PC-3 (cell line): Measurements from ENCODE around the gene KCNK4. TPM values are rescaled to one million over a fixed set of nuclear protein-coding genes. Genes with fewer than 3 reads are reported as not detected.

Experiments
- ATAC-seq: fragments of 200-7000 bp; cut with Tn5 transposase; 2 replicates; pipeline ENCODE4 v1.9.1; 2020; ENCODE audit warnings: mild to moderate bottlenecking, moderate library complexity
- BruUV-seq: library from RNA; stranded (reverse); fragments of 400-500 nt; replicated peaks from 2 replicates; lab custom pipeline; 2021; lab: Mats Ljungman, UMichigan
- CTCF ChIA-PET: fragments of 300-600 bp; sonication (Branson Sonifier 250); formaldehyde crosslinking; loops from one replicate; lab custom pipeline; 2022; ENCODE audit warnings: antibody characterized with exemption; lab: Charles Lee
- POLR2A ChIA-PET: fragments of 300-600 bp; sonication (Branson Sonifier 250); formaldehyde crosslinking; loops from one replicate; lab custom pipeline; 2022; ENCODE audit warnings: antibody characterized with exemption; ENCODE audit not compliant: unreplicated experiment; lab: Charles Lee
- DNase-seq: peaks from one replicate; pipeline ENCODE4 v3.0.0-alpha.2; 2015
- H2AFZ ChIP-seq: fragments of 300-600 bp; sonication (generic); 2 replicates; pipeline ENCODE4 v1.6.0; 2016; ENCODE audit warnings: antibody characterized with exemption, low read length
- H3F3A ChIP-seq: fragments of 300-600 bp; sonication (generic); one replicate; pipeline ENCODE4 v1.6.0; 2017; ENCODE audit warnings: antibody characterized with exemption, low read length, control low read depth, mild to moderate bottlenecking; ENCODE audit not compliant: unreplicated experiment
- H3K27ac ChIP-seq: fragments of 300-600 bp; sonication (generic); 2 replicates; pipeline ENCODE4 v1.5.1; 2016; ENCODE audit warnings: mild to moderate bottlenecking, low read length
- H3K27me3 ChIP-seq: fragments of 300-600 bp; sonication (generic); 2 replicates; pipeline ENCODE4 v1.6.1; 2016; ENCODE audit warnings: low read length, mixed read lengths
- H3K36me3 ChIP-seq: fragments of 300-600 bp; sonication (generic); 2 replicates; pipeline ENCODE4 v1.6.1; 2016; ENCODE audit warnings: low read depth, mixed run types, low read length, mixed read lengths
- H3K4me1 ChIP-seq: fragments of 300-600 bp; sonication (generic); 2 replicates; pipeline ENCODE4 v1.5.1; 2016; ENCODE audit warnings: low read length; ENCODE audit not compliant: insufficient read depth
- H3K4me2 ChIP-seq: fragments of 300-600 bp; sonication (generic); 2 replicates; pipeline ENCODE4 v1.6.0; 2016; ENCODE audit warnings: low read length
- H3K4me3 ChIP-seq: fragments of 300-600 bp; sonication (generic); 2 replicates; pipeline ENCODE4 v1.5.1; 2016; ENCODE audit warnings: mild to moderate bottlenecking, low read length, mixed read lengths
- H3K79me2 ChIP-seq: fragments of 300-600 bp; sonication (generic); 2 replicates; pipeline ENCODE4 v1.6.1; 2017; ENCODE audit warnings: low read length, mixed read lengths
- H3K9ac ChIP-seq: fragments of 300-600 bp; sonication (generic); 2 replicates; pipeline ENCODE4 v1.6.0; 2016; ENCODE audit warnings: mild to moderate bottlenecking, low read length
- H3K9me2 ChIP-seq: fragments of 300-600 bp; sonication (generic); replicated peaks from 2 replicates; pipeline ENCODE4 v1.6.1; 2016; ENCODE audit warnings: mixed run types, low read length, mixed read lengths
- H3K9me3 ChIP-seq: fragments of 300-600 bp; sonication (generic); 2 replicates; pipeline ENCODE4 v1.6.1; 2016; ENCODE audit warnings: low read length, mixed read lengths
- H4K20me1 ChIP-seq: fragments of 300-600 bp; sonication (generic); 2 replicates; pipeline ENCODE4 v1.6.1; 2016; ENCODE audit warnings: low read length, mixed read lengths
- CTCF ChIP-seq: fragments of 300-600 bp; sonication (generic); conservative IDR thresholded peaks from 2 replicates; pipeline ENCODE4 v1.5.1; 2017; ENCODE audit warnings: antibody characterized with exemption, low read depth, mild to moderate bottlenecking, low read length
- EZH2 ChIP-seq: fragments of 300-600 bp; sonication (generic); IDR thresholded peaks from one replicate; pipeline ENCODE4 v1.6.1; 2017; ENCODE audit warnings: antibody characterized with exemption, mild to moderate bottlenecking, low read length; ENCODE audit not compliant: unreplicated experiment
- EZH2phosphoT487 ChIP-seq: fragments of 300-600 bp; sonication (generic); IDR thresholded peaks from 2 replicates; pipeline ENCODE4 v1.6.1; 2018; ENCODE audit warnings: mild to moderate bottlenecking, antibody characterized with exemption, low read length, borderline replicate concordance
- intact Hi-C: fragments of 100-400 bp; cut with micrococcal nuclease; formaldehyde crosslinking; loops from 2 replicates; pipeline ENCODE4 v1.9.0; 2023
- microRNA-seq: library from miRNA; unstranded; fragments of <30 nt; microRNA quantifications from one replicate; pipeline ENCODE4 v1.1.0, GENCODE V29; 2020; ENCODE audit not compliant: unreplicated experiment
- total RNA-seq: library from RNA; depleted of rRNA; stranded (reverse); fragments of >200 nt; gene quantifications from 2 replicates; pipeline ENCODE4 v1.2.3, GENCODE V29; 2014; rRNA removed

The KCNK4 gene
- total RNA-seq, 1 experiment from 2014 or later, result 1.2 TPM

- ATAC-seq, result no peak
- no peak overlapping the region for H3K9ac ChIP-seq
- no peak overlapping the region for H2AFZ ChIP-seq
- no peaks in the 10 kb centered on the region for H3K9me3 ChIP-seq
- H3K27me3 ChIP-seq, result no peaks in the 10 kb centered on the region
- no peaks in the 10 kb centered on the region for H3F3A ChIP-seq
- no peak overlapping the region for H3K4me2 ChIP-seq
- no peak overlapping the region for H3K27ac ChIP-seq
- DNase-seq, result no peak
- H3K9me2 ChIP-seq, result no peaks in the 10 kb centered on the region
- H3K79me2 ChIP-seq, result no peaks in the 10 kb centered on the region
- ChIA-PET POLR2A (interaction anchor here (0.7 kb wide), 1 partner anchor 32 kb away, joined by 3 read pairs; the partner anchor contains the start of genes PRDX5 and TRMT112), CTCF (no interaction called here)
- BruUV-seq, result no TSS peak
- no peaks in the 10 kb centered on the region for H3K36me3 ChIP-seq
- no peak for TF ChIP-seq CTCF
- TF ChIP-seq EZH2phosphoT487, result no peak
- TF ChIP-seq EZH2, result no peak
- intact Hi-C loops, result no loop called here
- H3K4me1 ChIP-seq, result peaks cover 6% of the 10 kb centered on the region
- H3K4me3 ChIP-seq, result no peak overlapping the region
- H4K20me1 ChIP-seq, result no peaks in the 10 kb centered on the region
Measured at GRCh38 chr11:64349404-64349803, 58.3 kb downstream of the KCNK4 start.

Small RNAs within 50 kb of the gene (microRNA-seq; reads per million reads assigned to microRNA genes)
- gene MIR7155, result 0.75 reads per million

Other genes with a start within 250 kb of the KCNK4 start
- 71.4 and 77.1 TPM in 2 replicates for gene MACROD1, start 125.2 kb upstream of the KCNK4 start, total RNA-seq
- gene STIP1, start 105.1 kb upstream of the KCNK4 start, total RNA-seq, result 543 and 557 TPM in 2 replicates
- gene FERMT3, start 84.6 kb upstream of the KCNK4 start, total RNA-seq, result 2.1 and 2.4 TPM in 2 replicates
- 56.0 and 57.7 TPM in 2 replicates for gene TRPT1, start 65.1 kb upstream of the KCNK4 start, total RNA-seq
- 98.3 and 102 TPM in 2 replicates for gene NUDT22, start 65.0 kb upstream of the KCNK4 start, total RNA-seq
- 20.4 and 25.4 TPM in 2 replicates for gene DNAJC4, start 60.8 kb upstream of the KCNK4 start, total RNA-seq
- gene VEGFB, start 56.7 kb upstream of the KCNK4 start, total RNA-seq, result 27.9 and 39.4 TPM in 2 replicates
- 215 and 248 TPM in 2 replicates for gene FKBP2, start 50.2 kb upstream of the KCNK4 start, total RNA-seq
- gene PPP1R14B, start 44.4 kb upstream of the KCNK4 start, total RNA-seq, result 1,496 and 2,060 TPM in 2 replicates
- 69.0 and 88.3 TPM in 2 replicates for gene PLCB3, start 39.8 kb upstream of the KCNK4 start, total RNA-seq
- gene BAD, start 6.6 kb upstream of the KCNK4 start, total RNA-seq, result 360 and 368 TPM in 2 replicates
- gene GPR137, start 5.5 kb upstream of the KCNK4 start, total RNA-seq, result 32.4 and 47.5 TPM in 2 replicates
- 9.2 and 11.2 TPM in 2 replicates for gene CATSPERZ, start 9.1 kb downstream of the KCNK4 start, total RNA-seq
- 111 and 114 TPM in 2 replicates for gene ESRRA, start 14.2 kb downstream of the KCNK4 start, total RNA-seq
- gene TRMT112, start 26.3 kb downstream of the KCNK4 start, total RNA-seq, result 812 and 815 TPM in 2 replicates
- gene PRDX5, start 26.8 kb downstream of the KCNK4 start, total RNA-seq, result 467 and 585 TPM in 2 replicates
- 19.6 and 21.0 TPM in 2 replicates for gene CCDC88B, start 48.9 kb downstream of the KCNK4 start, total RNA-seq
- 148 and 189 TPM in 2 replicates for gene RPS6KA4, start 67.9 kb downstream of the KCNK4 start, total RNA-seq